HG02870 (cell line): ENCODE results near the gene MGST1.

ENCODE experiments used
- ATAC-seq: cut with Tn5 transposase; IDR thresholded peaks from one replicate; pipeline ENCODE4 v1.9.1; 2021; ENCODE audit warnings: mild to moderate bottlenecking, moderate library complexity; ENCODE audit not compliant: unreplicated experiment

The MGST1 gene

GRCh38 chr12:16347391-16348298, at the start of gene MGST1:
Gene MGST1 (plus strand): TSS chr12:16347645. CDS start chr12:16354253, 6,608 bp downstream.
- ATAC-seq: peak; percentile 66

DNA sequence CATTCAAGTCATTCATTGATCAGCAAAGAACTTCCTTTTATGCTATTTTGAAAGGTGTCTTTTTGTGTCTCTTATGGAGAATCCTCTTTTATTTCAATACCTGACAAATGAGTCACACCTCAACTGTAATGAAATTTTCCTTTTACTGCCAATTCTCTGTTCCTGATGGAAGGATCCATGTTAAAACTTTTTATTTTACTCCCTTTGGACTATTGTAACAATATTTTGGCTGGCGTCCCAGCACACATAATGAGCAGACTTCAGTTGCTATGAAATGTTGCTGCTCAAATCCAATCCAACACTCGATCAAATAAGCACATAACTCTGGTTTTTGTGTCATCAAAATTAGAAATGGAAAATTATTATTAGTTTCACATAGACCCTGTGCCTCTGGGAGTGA, 48.0 kb upstream of the MGST1 start:
- ATAC-seq: no peak

GRCh38 chr12:16300122-16300521, 47.3 kb upstream of the MGST1 start:
- no peak for ATAC-seq

DNA sequence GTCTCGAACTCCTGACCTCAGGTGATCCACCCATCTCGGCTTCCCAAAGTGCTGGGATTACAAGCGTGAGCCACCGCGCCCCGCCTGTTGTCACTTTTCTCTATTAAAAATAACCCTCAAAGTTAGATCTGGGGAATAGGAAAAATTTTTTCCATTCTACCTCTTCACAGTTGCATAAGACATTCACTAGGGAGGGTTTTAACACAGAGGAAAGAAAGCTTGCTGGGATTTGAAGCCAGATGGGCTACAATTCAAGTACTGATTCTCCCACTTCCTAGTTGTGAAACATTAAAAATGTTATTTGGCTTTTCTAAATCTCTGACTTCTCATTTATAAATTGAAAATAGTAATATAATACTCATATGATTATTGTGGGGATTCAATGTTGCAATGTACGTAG, 46.7 kb upstream of the MGST1 start:
- ATAC-seq: no peak

DNA sequence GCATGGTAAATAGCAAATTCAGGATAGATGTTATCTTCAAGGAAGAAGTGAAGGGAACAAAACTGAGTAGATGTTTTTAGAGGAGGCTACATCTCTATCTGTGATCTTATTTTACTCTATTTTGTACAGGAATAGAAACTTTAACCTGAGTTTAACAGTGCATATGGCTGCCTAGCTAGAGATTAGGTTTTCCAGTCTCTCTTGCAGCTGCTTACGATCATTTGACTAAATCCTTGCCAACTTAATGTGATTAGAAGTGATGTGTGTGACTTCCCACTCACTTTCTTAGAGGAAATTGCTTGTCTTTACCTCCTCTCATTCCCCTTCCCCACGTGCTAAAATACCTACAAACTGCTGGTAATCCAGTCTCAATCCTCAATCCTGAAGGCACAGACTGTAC, 43.5 kb upstream of the MGST1 start:
- ATAC-seq: no peak

DNA sequence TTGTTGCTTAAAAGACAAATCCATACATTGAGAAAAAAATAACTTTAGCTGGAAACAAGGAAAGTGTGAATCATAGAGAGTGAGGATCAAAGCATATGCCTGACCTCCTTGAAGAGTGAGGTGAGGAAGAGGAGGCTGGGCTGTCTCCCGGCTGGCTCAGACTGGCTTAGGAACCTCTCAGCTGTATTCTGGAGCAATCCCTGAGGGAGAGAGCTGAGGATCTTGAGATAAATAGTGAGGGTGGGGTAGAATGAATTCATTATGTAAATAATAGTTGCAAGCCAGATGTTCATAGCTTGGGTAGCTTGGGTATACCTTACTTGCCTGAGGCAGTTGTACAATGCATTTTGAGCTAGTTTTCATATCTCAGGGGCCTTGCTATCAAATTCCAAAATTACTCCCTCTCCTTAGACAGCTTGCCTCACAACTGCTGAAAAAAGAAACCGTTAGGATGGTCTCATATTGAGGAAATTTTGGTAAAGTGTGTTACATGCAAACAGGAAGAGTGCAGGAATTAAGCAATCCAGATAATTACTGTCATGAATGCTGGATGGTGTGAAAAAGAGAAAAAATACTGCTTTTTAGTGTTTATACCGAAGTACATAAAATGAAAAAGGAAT, 39.5 kb upstream of the MGST1 start:
- no peak for ATAC-seq

- no peak for ATAC-seq
Observed at GRCh38 chr12:16310934-16311333, 36.5 kb upstream of the MGST1 start.

DNA sequence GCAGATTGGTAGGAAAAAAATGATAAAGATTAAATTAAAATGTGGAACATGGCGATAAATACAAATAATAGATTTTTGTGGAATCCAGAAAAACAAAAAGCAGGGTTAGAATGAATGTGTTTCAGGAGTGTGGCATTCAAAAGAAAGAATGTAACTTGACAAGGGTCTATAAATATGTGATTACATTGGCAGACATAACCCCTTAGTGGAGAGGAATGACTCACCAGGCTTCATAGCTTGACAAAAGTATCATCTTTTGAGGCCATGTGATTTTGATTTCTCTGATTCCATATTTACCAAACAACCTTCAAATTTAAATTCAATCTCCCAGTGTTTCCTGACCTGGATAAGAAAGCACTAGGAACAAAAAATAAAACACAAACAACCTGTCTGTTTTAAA, 24.4 kb upstream of the MGST1 start:
- no peak for ATAC-seq

DNA sequence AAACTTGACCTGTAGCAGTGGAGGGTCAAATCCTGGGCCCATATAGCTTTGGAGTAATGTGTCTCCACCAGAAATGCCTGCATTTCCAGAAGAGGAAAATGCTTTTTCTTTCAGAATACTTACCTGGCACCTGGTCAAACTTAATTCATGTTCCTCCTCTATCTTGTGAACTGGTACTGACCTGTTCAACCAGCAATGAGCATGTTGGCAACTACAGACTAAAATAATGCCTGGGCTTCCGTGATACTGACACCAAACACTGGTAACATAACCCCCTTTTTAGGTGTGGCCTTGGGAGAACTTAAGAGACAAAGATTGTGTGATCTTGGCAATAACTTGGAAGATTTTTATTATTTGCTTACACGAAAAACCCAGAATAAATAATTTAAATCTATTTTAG, 23.8 kb upstream of the MGST1 start:
- no peak for ATAC-seq

DNA sequence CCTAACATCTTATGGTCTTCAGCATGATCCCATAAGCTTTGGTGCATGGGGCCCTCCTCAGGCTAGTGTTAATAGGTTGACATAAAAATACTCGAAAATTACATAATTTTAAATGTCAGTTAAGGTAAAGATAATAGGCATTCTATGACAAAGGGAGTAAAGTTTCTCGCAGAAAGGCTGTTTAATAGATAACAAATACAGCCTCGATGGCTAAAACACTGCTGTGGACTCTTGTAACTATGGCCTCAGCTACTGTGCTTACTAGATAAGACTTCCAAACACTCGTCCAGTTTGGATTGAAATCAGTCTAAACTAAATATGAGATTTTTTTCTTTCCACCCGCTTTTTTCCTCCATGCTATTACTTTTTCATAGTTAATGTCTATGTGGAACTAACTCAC, 23.2 kb upstream of the MGST1 start:
- no peak for ATAC-seq

DNA sequence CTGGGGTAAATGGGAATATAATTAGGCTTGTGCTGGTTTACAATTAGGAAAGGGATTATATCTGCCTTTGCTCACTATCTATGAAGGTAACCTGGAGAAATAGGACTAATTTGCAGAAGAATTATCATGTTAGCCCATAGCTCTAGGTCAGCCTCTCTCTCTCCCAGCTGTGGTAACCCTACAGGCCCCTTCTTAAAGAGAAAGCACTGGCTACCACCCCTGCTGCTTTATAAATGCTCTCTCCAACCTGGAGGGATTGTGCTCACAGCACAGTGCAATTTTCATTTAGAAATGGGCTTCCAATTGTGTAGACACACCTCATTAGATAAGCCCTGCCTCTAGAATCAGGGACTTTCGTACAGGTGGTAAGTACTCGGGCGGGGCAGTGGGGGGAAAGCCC, 22.7 kb upstream of the MGST1 start:
- no peak for ATAC-seq

DNA sequence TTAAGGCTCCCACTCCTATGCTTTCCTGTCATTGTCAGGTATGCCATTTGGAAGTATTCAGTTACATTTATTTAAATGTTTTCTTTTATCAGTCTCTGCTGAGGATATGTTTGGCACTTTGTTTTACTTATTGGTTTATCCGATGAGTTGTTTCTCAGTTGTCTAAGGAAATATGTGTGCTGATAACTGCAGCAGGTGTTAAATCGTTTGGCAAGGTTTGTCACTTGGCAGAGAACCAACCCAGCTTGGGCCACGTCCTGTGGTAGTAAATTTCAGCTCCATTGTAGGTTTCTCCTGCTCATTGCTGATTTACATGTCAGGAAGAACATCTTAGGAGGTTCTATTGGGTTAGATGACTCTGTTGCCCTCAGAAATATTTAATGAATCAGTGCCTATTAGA, 22.0 kb upstream of the MGST1 start:
- ATAC-seq: no peak

GRCh38 chr12:16327963-16328362, 19.5 kb upstream of the MGST1 start:
- ATAC-seq: no peak

DNA sequence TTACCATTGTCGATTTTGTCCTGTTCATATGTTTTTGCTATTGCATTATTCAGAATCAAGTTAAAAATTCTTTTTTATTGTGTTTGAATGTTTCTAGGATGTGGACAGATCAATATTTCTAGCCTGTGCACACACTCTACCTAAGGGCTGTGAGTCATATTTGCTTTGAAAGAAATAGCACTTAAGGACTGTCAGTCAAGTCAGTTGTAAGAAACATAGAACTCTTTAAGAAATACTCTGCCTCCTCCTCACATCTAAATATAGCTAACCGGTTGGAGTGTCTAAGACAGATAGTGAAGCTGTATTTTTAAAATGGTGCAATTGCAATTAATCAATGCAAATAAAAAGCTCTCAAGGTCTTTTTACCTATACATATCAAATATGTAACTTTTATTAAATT, 17.9 kb upstream of the MGST1 start:
- ATAC-seq: no peak

- ATAC-seq: no peak
Observed at GRCh38 chr12:16330560-16330959, 16.9 kb upstream of the MGST1 start.

DNA sequence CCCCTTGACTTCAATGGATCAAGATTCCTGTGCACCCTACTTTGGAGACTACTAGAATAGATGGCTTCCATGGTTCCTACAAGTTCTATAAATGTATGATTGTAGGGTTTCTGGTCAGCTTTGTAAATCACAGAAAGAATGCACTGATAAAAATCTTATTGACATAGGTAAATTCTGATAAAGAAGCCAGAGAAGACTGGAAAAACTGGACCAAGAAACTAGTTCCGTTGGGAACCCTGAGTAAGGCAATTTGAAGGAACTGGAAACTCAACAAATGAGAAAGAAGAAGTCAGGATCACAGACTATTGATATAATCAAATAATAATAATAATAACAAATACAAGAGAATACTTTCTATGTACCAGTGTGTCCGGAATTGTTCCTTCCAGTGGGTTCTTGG, 15.4 kb upstream of the MGST1 start:
- ATAC-seq: no peak

GRCh38 chr12:16335838-16336237, 11.6 kb upstream of the MGST1 start:
- no peak for ATAC-seq

DNA sequence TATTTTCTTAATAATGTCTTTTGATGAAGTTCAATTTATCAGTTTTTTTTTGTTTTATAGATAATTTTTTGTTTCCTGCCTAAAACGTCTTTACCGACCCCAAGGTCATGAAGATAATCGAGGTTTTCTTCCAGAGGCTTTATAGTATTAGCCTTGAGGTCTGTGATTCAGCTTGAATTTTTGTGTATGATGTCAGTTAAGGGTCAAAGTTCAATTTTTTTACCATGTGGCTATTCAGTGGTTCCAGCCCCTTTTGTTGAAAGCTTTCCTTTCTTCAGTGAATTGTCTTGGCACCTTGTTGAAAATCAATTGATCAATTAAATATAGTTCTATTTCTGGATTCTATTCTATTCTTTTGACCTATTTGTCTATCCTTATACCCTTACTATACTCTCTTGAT, 3.2 kb upstream of the MGST1 start:
- no peak for ATAC-seq

DNA sequence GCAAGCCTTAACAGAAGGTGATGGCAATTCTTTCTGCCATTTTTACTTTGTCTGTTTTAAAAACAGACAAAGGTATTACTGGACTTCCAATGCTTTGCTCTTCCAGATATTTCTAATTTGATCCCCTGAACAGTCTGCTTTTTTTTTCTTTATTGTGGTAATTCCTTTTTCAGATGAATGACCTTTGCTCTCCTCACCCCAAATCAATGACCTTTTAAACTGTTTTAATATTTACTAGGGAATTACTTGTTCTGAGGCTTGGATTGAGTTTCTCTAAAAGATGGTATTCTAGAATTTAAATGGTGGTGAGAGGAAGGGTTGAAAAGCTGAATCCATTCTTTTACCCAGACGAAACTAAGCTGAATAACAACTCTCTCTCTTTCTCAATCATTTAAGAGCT, 2.3 kb upstream of the MGST1 start:
- ATAC-seq: no peak

GRCh38 chr12:16346958-16347357, 487 bp upstream of the MGST1 start:
- no peak for ATAC-seq

- peak; percentile 60 for ATAC-seq
Observed at GRCh38 chr12:16348435-16349130, 1.1 kb downstream of the MGST1 start.

GRCh38 chr12:16349131-16349460, 1.7 kb downstream of the MGST1 start:
- ATAC-seq: peak; percentile 54
